Suppressor macrophage treated with lipopolysaccharide for 1 hour (primary cell): ENCODE measurements around the gene CHCHD10.

Experiments
- DNase-seq, 3 donors: peaks; one replicate each; pipeline ENCODE4 v3.0.0-alpha.2; 2020 to 2022

Gene CHCHD10

GRCh38 chr22:23744485-23744884 lies 23.3 kb downstream of the CHCHD10 start:
- DNase-seq, result no peak

- DNase-seq, result no peak
Measured at GRCh38 chr22:23744001-23744400, 23.8 kb downstream of the CHCHD10 start.

GRCh38 chr22:23743303-23743705 lies 24.5 kb downstream of the CHCHD10 start:
- no peak for DNase-seq

GRCh38 chr22:23742505-23743264 lies 25.1 kb downstream of the CHCHD10 start:
- no peak for DNase-seq

GRCh38 chr22:23737696-23738095 lies 30.1 kb downstream of the CHCHD10 start:
- no peak for DNase-seq

- DNase-seq, result peak in 2 of 3 donors; percentile 33 to 41
Measured at GRCh38 chr22:23728108-23728507, 39.7 kb downstream of the CHCHD10 start.

- no peak for DNase-seq
Measured at GRCh38 chr22:23722724-23723123, 45.0 kb downstream of the CHCHD10 start.

GRCh38 chr22:23722160-23722559 lies 45.6 kb downstream of the CHCHD10 start:
- DNase-seq, result no peak

- no peak for DNase-seq
Measured at GRCh38 chr22:23720855-23721254, 46.9 kb downstream of the CHCHD10 start.

- DNase-seq, result no peak
Measured at GRCh38 chr22:23718371-23719165, 49.2 kb downstream of the CHCHD10 start.

GRCh38 chr22:23716811-23717801 lies 50.7 kb downstream of the CHCHD10 start:
- DNase-seq, result peak; percentile 85 to 92 (median 90)
